T1000 (cell line): ENCODE results near the gene GPALPP1.
"Not testable (repeated sequence)": the region's sequence is repeated elsewhere in the genome, so short reads cannot be mapped to it uniquely, and the experiment has no call there.

Experiments
- DNase-seq: peaks from one replicate; lab custom pipeline; 2025; ENCODE audit warnings: mixed read lengths; lab: John Stamatoyannopoulos, UW

Gene GPALPP1

DNA sequence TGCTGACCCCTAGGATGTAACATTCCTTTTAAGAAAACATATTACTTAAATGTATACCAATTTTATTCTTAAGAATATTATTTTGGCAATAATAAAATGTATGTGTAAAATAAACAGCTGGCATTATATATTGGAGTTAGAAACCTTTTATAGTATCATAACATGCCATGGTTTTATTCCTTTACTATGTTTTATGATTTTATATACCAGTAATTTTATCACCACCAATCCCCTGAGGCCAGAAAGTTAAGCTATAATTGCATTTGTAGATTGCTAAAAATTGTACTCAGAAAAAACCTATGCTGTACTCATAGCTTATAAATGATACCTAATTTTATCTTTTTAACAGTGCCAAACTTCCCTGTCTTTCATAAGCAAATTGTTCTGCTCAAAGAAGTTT lies 17.9 kb downstream of the GPALPP1 start:
- DNase-seq = no peak

DNA sequence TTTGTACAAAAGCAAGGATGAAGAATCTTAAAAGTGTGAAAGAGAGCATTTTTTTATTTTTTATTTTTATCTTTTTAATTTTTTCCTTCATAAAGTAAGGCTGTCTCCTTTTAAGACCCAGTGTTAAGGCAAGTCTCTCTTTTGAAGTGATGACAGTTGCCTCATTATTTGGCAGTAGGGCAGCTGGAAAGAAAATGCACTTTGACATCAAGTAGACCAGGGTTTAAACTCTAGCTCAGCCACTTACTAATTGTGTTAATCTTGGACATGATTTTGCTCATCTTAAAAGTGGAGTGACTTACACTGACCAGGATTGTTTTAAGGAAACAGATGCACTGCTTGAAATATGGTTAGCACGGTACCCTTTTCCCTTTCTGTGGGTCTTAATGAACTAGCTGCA lies 18.5 kb downstream of the GPALPP1 start:
- no peak for DNase-seq

DNA sequence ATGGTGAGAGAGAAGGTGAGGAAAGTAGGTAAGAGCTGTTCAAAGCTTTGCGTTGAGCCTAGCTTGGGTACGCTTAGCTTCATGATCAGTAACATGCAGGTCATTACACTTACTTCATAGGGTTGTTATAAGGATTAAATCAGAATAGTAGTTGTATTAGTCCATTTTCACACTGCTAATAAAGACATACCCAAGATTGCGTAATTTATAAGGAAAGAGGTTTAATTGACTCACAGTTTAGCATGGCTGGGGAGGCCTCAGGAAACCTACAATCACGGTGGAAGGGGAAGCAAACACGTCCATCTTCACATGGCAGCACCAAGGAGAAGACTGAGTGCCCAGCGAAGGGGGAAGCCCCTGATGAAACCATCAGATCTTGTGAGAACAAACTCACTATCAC lies 21.9 kb downstream of the GPALPP1 start:
- DNase-seq = no peak

DNA sequence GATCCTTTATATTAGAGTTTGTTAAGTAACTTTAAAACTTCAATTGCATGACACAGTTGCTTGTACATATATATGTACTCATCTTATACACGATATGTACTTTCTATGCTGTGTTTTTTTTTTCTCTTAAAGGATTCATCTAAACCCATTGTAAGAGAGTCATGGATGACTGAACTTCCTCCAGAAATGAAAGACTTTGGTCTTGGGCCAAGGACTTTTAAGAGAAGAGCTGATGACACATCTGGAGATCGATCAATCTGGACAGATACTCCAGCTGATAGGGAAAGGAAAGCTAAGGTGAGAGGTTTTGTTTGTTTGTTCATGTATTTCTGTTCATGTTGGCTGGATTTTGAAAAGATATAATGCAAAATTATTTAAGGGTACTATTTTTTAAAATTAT lies 26.0 kb downstream of the GPALPP1 start:
- no peak for DNase-seq

DNA sequence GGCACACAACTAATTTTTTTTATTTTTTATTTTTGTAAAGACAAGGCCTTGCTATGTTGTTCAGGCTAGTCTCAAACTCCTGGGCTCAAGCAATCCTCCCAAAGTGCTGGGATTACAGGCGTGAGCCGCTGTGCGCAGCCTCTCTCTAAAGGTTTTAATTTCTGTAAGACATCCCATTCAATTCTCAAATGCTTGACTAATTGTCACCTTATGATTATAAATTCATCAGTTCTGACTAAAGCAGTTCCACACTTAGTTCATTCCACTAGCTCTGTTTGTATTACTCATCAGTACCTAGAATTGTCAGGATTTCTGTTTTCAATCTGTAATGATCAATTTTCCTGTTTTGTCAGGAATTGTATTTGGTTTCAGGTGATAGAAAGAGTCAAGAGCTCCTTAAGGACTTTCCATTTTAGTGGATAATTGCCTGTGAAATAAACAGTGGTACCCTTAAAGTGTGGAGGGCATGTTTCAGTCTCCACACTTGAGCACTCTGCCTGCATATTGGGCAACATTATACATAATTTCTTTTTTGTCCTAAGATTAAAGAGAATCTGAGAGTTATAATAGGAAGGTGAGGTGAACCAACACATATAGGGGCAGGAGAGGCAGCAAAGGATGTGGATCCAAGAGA lies 27.6 kb downstream of the GPALPP1 start:
- DNase-seq = no peak

DNA sequence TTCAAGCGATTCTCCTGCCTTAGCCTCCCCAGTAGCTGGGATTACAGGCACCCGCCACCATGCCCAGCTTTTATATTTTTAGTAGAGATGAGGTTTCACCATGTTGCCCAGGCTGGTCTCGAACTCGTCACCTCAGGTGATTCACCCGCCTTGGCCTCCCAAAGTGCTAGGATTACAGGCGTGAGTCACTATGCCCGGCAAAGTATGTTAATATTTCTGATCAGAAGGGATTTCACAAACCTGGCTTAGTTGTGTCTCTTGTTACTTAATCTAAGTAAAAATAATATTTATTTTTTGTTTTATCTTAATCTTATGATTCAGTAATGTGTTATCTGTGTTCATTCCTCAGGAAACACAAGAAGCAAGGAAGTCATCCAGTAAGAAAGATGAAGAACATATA lies 30.6 kb downstream of the GPALPP1 start:
- DNase-seq = not testable (repeated sequence)

DNA sequence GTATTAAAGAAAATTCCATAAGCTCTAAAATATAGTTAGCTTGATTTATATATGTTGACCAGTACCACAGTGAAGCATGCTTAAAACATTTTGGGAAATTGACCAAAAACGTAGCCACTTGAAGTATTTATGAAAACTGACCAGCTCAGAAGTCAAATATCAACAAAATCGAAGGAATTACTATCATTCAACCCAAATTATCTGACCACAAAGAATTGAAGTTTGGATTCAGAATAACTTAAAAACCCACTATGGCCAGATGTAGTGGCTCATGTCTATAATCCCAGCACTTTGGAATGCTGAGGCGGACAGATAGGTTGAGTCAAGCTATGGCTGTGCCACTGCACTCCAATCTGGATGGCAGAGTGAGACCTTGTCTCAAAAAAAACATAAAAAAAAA lies 31.9 kb downstream of the GPALPP1 start:
- no peak for DNase-seq

DNA sequence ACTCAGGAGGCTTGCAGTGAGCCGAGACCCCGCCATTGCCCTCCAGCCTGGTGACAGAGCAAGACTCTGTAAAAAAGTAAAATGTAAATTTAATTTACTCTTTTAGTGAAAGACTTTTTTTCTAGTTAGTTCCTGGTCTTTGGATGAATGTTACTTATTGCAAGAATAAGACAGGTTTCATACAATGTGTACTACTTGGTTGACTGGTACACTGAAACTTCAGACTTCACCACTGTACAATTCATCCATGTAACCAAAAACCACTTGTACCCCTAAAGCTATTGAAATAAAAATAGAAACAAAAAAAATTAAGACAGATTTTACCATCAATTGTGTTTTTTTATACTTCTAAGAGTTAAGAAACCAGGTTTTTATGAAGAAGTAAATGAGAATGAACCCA lies 35.5 kb downstream of the GPALPP1 start:
- DNase-seq = no peak

DNA sequence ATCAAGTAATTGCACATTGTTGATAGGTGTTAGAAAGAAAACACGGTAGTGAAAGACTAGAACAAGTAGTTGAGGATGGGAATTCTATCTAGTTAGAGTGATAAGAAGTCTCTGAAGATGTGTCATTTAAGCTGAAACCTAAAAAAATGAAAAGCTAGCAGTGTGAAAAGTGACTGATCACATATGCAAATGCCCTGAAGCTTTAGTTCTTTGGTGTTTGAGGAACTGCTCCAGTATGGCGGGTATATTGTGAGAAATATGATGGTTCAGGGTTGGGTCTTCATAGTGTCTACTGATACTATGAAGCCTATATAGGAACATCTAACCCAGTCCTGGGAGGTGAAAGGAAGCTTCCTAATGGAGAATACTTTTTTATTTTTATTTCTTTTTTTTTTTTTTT lies 45.0 kb downstream of the GPALPP1 start:
- no peak for DNase-seq

DNA sequence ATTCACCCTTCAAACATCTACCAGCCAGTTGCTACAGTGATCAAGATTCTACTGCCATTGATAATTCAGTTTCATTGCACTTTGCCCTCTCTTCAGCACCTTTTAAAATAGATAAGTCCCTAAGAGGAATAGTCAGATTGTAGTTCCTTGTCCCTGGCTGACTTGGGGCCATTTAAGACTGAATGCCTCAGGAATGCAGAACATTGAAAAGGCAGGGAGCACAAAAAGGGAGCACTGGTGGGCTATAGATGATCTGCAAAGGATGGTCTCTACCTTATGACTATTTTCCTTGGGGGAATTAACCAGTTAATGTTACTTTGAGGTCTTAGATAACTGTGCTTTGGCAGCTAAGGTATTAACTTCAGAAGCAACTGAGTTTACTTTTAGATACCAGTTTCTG lies 46.9 kb downstream of the GPALPP1 start:
- DNase-seq = no peak

DNA sequence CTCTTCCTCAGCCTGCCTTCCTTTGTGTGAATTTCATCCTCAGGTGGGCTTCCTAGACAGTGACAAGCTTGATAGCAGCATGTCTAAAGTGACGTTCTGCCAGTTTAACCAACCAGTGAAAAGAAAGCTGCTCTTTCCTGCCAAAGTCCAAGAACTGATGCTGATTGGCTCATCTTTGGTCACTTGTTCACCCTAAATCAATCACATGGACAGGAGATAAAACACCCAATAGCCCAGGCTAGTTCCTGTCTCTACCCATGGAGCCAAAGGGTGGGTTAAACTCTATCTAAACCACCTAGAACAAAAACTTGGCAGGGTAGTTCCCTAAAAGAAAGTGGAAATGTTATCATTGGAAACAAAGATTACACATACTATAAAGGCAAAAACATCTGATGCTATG lies 50.8 kb downstream of the GPALPP1 start:
- DNase-seq = no peak

DNA sequence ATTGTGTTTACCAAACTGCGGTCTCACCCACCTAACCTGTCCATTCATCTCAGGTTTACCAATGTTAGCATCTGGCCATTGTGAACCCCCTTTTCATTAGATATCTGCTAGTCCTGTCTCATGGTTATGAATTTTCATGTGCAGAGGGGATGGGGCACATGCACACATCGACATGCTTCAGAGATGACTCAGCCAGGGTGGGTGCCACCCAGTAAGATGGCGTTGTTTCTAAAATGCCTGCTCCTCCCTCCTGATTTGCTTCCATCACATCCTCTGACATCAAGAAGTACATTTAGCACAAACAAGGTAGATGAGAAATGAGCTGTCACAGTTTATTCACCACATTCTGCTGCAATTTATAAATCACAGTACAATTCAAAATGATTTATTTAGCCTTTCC lies 51.3 kb downstream of the GPALPP1 start:
- no peak for DNase-seq

DNA sequence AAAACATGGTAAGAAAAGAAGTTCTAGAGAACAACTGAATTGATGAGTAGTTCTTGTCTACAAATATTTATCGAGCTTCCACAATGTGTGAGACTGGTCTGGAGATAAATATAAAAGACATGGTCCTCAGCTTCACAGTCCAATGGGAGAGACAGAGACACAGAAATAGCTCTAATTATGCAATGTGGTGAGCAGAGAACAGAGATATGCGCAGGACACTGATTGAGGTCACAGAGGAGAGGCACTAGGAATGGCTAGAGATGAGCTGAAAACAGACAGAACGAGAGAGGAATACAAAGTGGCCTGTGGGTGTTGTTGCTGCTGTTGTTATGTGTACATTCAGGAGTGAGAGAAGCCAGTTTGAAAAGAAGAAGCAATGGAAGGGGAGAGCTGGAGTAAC lies 53.2 kb downstream of the GPALPP1 start:
- no peak for DNase-seq

DNA sequence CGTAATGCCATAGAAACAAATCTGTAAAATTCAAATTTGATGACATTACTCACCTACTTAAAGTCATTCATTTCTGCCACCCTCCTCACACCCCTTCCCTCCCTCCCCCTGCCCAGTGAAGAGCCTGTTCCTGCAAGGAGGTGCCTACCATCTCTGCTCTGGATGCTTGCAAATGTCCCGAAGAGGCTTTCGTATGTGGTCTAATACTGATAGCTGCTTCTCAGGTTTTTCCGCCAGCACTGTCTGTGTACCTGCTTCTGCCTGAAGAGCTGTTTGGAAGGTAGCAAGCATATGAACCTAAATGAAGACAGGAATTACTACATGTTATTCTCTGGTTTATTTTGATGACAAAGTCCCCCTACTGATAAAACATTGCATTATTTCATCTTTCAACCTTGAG lies 57.1 kb downstream of the GPALPP1 start:
- DNase-seq = no peak

DNA sequence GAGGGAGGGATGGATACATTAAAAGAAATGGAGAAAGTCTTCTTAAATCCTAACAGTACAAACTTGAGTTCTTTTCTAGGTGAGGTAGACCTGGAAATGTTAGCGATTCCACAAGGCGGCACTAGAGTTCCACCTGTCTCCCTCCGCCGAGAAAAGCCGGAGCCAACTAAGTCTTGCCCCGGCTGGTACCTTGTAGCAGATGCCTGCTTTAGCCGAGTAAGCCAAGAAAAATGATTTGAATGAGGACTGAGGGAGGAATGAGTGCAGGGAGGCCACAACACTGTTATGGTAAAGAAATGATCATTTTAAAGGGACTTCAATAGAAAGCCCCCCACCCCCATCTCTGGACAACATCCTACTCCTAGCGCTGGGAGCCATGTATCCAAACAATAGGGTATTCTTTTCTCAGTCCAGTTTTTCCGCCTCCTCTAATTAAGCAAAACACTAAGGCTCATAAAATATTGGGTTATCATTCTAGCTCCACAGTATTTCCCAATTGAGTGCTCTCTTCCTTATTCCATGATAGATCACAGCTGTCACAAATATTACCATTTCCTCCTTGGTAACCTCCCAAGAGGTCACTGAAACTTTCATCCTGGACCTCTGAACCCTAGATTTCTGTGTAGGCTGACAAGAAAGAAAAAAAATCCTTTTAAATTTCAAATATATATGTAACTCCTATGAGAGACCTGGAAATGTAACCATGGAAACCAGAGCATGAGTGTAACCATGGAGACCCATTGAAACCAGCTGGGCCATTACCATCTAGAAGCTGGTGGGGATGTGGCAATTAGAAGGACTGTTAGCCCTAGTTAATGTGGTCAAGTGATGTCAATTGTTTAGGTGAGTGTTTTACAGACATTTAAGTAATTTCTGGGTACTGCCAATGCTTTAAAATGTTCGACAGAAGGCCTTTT lies 58.3 kb downstream of the GPALPP1 start:
- DNase-seq = peak; percentile 17

DNA sequence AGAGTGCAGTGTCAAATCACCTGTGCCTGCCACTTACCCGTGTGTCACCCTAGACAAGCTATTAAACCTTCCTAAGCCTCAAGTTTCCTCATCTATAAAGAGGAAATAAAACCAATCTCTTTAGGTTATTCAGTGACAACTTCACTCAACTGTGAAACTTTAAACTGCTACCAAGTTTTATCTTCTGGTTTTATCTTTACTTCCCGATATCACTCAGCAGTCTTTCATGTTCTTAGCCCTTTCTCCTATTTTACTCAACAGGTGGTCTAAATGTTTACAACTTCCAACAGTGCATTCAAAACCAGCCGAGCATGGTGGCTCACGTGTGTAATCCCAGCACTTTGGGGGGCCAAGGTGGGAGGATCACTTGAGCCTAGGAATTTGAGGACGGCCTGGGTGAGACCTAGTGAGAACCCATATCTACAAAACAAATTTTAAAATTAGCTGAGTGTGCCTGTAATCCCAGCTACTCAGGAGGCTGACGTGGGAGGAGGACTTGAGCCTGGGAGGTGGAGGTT lies 59.6 kb downstream of the GPALPP1 start:
- DNase-seq = no peak

DNA sequence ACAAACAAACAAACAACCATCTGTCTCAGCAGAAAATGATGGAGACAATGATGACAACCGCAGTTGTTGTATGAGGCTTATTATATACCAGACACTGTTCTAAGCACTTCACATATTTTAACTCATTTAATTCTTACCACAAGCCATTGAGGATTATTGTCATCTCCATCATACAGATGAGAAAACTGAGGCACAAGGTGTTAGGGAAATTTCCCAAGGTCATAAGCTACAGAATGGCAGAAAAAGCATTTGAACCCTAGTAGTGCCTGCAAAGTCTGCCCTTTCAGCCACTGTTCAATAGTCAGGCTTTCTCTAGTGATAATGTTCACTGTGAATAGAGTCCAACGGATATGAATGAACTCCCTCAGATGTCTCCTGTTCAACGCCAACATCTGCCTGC lies 60.1 kb downstream of the GPALPP1 start:
- DNase-seq = no peak

DNA sequence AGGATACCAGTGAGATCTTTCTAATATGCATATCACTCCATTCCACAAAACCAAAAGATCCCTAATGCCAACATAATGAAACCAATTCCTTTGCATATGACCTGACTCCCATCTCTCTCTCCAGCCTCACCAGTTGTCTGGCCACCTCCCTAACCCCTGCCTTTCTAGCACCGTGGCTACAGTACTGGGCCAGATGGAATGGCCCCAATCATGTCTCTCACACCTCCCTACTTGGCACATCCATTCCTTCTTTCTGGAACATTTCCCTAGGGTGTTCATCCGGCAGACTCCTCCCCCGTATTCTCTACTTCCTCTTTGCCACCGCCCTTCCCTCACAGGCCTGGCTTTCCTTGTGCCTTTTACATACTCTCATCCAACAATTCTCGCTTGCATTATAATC lies 62.0 kb downstream of the GPALPP1 start:
- DNase-seq = no peak

DNA sequence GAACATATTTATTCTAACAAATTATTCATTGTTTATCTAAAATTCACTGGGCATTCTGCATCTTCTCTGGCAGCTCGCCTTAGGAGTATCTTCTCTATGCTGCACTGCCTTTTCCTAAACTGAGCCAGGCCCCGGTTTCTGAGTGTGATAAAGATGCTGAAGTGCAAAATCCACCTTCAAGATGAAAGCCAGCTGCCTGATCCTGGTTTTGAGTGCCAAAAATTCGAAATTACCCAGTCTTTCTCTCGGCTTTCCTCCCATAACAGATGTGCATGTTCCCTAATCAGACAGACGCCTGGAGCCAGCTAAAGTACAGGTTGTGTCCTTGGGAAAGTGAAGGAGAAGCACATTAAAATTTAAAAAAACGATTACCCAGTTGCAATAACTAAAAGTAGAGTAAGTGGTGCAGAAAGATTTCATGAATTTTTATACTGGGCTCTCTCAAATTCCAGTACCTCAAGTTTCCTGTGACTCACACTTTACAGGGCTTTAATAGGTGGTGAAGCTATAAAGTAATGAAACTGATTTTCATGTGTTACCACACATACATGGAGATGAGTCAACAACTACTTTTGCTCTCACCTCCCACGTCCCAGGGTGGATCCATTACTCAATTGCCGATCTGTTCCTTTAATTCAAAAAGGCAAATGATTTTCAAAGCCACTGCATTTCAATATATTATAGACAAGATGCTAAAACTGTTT lies 66.0 kb downstream of the GPALPP1 start:
- DNase-seq = no peak

DNA sequence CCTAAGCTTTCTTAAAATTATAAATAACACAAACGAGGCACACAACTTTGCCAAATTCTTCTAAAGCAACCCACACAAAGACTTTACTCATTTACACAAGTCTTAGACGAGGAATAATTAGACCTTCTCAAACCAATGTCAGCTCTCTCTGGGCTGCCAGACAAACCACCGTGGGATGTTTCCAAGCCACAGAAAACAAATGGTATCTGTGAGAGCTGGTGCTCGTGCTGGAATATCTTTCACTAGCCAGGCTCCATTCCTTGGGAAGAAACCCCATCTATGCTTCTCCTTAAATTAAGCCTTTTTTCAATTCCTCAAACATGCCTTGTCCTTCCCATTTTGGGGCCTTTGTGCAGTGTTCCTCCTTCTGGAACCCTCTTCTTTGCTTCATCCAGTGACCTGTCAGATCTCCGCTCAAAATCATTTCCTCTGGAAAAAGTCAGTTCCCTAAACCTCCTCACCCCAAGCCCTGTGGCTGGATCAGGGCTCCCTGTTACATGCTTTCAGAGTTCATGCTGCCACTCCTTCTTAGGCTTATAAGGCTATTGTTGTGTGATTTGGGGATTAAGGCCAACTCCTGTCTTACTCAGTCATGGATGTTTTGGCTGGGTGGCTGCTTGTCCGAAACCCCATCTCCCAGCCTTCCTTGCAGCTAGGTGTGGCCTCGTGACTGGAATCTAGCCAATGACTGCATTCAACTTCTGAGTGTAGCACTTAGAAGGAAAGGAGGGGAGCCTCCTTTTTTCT lies 66.7 kb downstream of the GPALPP1 start:
- DNase-seq = no peak

DNA sequence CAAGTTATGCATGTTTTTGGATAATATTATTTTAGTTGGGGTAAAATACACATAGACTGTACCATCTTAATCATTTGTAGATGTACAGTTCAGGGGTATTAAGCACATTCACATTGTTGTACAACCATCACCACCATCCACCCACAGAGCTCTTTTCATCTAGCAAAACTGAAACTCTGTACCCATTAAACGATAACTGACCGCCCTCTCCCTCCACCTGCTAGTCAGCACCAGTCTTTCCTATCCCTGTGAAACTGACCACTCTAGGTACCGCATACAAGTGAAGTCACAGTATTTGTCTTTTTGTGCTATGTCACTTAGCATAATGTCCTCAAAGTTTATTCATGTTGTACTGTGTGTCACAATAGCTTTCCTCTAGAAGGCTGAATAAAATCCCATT lies 70.7 kb downstream of the GPALPP1 start:
- DNase-seq = no peak

DNA sequence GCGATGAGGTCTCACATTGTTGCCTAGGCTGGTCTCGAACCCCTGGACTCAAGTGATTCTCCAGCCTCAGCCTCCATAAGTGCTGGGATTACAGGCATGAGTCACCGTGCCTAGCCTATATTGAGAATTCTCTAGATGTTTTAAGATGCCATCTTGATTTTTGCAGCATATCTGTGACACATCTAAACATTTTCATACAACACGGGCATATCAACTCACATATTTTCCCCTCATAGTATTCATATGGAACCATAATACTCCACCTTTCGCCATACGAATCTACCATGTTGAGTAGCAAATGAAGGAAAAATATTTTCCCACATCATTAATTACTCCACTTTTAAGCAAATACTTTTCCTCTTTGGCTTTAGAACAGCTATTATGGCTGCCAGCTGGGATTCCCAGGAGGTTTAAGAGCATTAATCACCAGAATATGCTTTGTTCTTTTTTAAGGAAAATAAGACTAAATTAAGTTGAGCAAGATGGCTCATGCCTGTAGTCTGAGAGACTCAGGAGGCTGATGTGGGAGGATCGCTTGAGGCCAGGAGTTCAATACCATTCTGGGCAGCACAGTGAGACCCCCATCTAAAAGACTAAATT lies 74.0 kb downstream of the GPALPP1 start:
- no peak for DNase-seq
